Neuron (in vitro differentiated cells): ENCODE results near the gene STXBP3.

Source experiments
- H2AFZ ChIP-seq: one replicate; pipeline ENCODE4 v1.6.1; 2013; ENCODE audit warnings: low read depth, mild to moderate bottlenecking, inconsistent platforms, low read length, moderate library complexity
- H3K27me3 ChIP-seq: one replicate; pipeline ENCODE4 v1.6.1; 2013; ENCODE audit warnings: low read length; ENCODE audit not compliant: insufficient read depth
- H3K36me3 ChIP-seq: one replicate; pipeline ENCODE4 v1.6.1; 2013; ENCODE audit warnings: low read length; ENCODE audit not compliant: insufficient read depth
- H3K4me1 ChIP-seq: one replicate; pipeline ENCODE4 v1.6.1; 2013; ENCODE audit warnings: low read length; ENCODE audit not compliant: insufficient read depth
- H3K4me3 ChIP-seq: 2 replicates; pipeline ENCODE4 v1.5.1; 2013; ENCODE audit warnings: mild to moderate bottlenecking, low read length, moderate library complexity
- H3K9me3 ChIP-seq: one replicate; pipeline ENCODE4 v1.6.1; 2013; ENCODE audit warnings: low read length

STXBP3 gene

GRCh38 chr1:108845991-108846390 lies 99.5 kb downstream of the STXBP3 start:
- no peaks in the 10 kb centered on the region for H3K9me3 ChIP-seq
- no peak overlapping the region for H2AFZ ChIP-seq
- no peaks in the 10 kb centered on the region for H3K36me3 ChIP-seq
- no peaks in the 10 kb centered on the region for H3K4me1 ChIP-seq
- H3K4me3 ChIP-seq: no peak overlapping the region
- H3K27me3 ChIP-seq: no peaks in the 10 kb centered on the region

DNA sequence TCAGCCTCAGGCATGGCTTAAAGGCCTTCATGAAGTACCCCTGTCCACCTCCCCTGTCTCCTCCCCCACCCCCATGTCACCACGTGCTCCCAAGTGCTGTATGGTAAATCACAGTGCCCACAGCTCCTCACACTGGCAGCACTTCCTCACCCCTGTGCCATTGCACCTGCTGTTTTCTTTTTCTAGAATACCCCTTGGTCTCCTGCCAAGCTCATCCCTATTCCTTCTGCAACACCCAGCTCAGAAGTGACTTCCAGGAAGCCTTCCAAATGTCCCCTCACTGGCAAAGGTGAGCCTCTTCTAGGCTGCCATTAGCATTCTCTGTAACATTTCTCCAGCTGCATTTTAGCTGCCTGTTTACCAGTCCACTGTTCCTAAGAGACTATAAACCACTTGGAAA lies 101.0 kb downstream of the STXBP3 start:
- no peaks in the 10 kb centered on the region for H3K9me3 ChIP-seq
- no peak overlapping the region for H3K4me3 ChIP-seq
- H3K4me1 ChIP-seq: peaks cover 6% of the 10 kb centered on the region
- H3K36me3 ChIP-seq: no peaks in the 10 kb centered on the region
- H3K27me3 ChIP-seq: no peaks in the 10 kb centered on the region
- H2AFZ ChIP-seq: no peak overlapping the region

- H3K4me3 ChIP-seq: no peak overlapping the region
- H3K36me3 ChIP-seq: no peaks in the 10 kb centered on the region
Measured at GRCh38 chr1:108848806-108849205, 102.3 kb downstream of the STXBP3 start.

GRCh38 chr1:108850929-108851328 lies 104.5 kb downstream of the STXBP3 start:
- Histone ChIP-seq H3K36me3 (no peaks in the 10 kb centered on the region), H3K4me1 (peaks cover 13% of the 10 kb centered on the region), H3K4me3 (no peak overlapping the region), H3K27me3 (no peaks in the 10 kb centered on the region), H2AFZ (no peak overlapping the region), H3K9me3 (no peaks in the 10 kb centered on the region)

More at GRCh38 chr1:108848806-108849205, 102.3 kb downstream of the STXBP3 start:
- H3K4me1 ChIP-seq: peaks cover 9% of the 10 kb centered on the region
- H3K27me3 ChIP-seq: no peaks in the 10 kb centered on the region
- no peak overlapping the region for H2AFZ ChIP-seq
- no peaks in the 10 kb centered on the region for H3K9me3 ChIP-seq

DNA sequence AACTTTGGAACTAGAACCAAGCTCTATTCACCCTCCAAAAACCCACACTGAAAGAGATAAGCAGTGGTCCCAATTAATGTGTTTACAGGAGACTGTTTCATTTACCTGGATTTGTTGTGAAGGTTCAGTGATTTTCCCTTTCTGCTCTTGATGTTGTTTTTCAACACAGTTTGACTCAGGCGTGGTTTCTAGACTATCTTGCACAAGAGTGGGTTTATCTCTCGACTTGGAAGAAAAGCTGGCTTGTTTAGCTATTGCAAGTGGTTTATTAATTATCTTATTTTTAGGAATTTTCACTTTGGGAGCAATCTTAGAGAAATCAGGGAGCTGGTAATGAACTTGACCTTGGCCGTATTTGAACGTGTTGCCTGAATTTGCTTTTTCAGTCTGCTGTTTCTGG lies 105.1 kb downstream of the STXBP3 start:
- Histone ChIP-seq H3K4me1 (peaks cover 13% of the 10 kb centered on the region), H3K36me3 (no peaks in the 10 kb centered on the region), H2AFZ (no peak overlapping the region), H3K4me3 (no peak overlapping the region), H3K27me3 (no peaks in the 10 kb centered on the region), H3K9me3 (no peaks in the 10 kb centered on the region)

GRCh38 chr1:108852221-108852975 lies 105.9 kb downstream of the STXBP3 start:
- H3K36me3 ChIP-seq: no peaks in the 10 kb centered on the region
- H3K27me3 ChIP-seq: no peaks in the 10 kb centered on the region
- no peak overlapping the region for H3K4me3 ChIP-seq
- H2AFZ ChIP-seq: peak overlapping the region; percentile 37
- peaks cover 15% of the 10 kb centered on the region for H3K4me1 ChIP-seq
- H3K9me3 ChIP-seq: no peaks in the 10 kb centered on the region

- no peak overlapping the region for H2AFZ ChIP-seq
- no peaks in the 10 kb centered on the region for H3K9me3 ChIP-seq
- no peaks in the 10 kb centered on the region for H3K36me3 ChIP-seq
- H3K27me3 ChIP-seq: no peaks in the 10 kb centered on the region
- peaks cover 30% of the 10 kb centered on the region for H3K4me1 ChIP-seq
- H3K4me3 ChIP-seq: no peak overlapping the region
Measured at GRCh38 chr1:108854221-108855019, 107.9 kb downstream of the STXBP3 start.

DNA sequence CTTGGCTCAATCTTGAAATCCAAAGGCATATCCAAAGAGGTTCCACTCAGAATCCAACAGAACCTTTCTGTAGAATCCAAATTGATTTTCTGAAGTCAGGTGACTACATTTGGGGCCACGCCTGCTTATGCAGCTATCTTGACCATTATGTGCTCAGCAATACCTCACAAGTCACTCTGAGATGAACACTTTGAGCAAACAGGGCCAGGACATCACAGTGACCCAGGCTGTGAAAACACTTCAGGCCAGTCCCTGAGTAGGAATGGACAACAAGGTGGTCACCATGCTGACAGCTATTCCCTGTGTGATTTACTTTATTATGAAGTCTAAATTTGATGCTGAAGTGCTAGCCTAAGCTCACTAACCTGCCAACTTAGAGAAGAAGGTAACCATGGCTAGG lies 110.5 kb downstream of the STXBP3 start, which contains the start of gene AKNAD1:
Gene AKNAD1, minus strand, starts transcription at position 101 of the 400 bp plus-strand sequence. CDS start 4,430 bp downstream, outside the sequence.
- Histone ChIP-seq H3K9me3 (no peaks in the 10 kb centered on the region), H3K4me3 (peak within 1 kb of the TSS; percentile 5), H3K36me3 (no peaks in the 10 kb centered on the region), H3K27me3 (no peaks in the 10 kb centered on the region), H2AFZ (peak within 1 kb of the TSS; percentile 4), H3K4me1 (peaks cover 28% of the 10 kb centered on the region)

DNA sequence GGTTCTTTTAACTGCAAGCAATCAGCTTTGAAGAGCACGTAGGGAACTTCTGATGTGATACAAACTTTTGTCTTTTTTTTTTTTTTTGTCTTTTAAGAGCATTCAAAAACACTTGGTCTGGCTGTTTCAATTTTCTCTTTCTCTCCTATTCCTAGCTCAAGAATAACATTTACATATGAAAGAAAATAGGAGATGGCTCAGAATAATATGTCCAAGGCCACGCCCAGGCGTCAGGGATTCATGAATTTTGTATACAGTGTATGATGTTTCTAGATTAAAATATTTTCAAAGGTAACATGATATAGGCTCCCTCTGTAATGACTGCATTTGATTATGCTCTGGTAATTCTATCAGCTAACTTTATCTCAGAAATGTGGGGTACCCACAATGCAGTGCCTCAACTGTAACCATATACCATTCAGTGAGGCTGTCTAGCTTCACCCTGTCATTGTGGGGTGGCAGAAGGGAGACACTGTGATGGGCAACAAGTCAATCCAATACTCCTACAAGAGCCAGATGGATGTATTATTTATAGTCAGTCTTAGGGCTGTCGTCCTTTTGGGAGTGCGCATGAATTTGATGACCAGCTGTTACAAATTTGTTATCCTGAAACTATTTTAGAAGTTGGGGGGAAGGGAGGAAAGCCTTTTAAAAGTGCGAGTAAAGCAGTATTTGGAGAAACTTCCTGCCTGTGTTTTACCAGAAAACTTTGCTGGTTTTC lies 111.9 kb downstream of the STXBP3 start:
- peak overlapping the region; percentile 4 for H2AFZ ChIP-seq
- H3K27me3 ChIP-seq: no peaks in the 10 kb centered on the region
- H3K4me1 ChIP-seq: peaks cover 20% of the 10 kb centered on the region
- no peaks in the 10 kb centered on the region for H3K9me3 ChIP-seq
- H3K4me3 ChIP-seq: peak overlapping the region; percentile 5
- H3K36me3 ChIP-seq: no peaks in the 10 kb centered on the region
